K562 (cell line): ENCODE results near the gene ITPR3.

Source experiments
- CEBPB ChIP-seq: fragments of 450-650 bp; IDR thresholded peaks from 2 replicates; pipeline ENCODE4 v1.6.1; 2016; ENCODE audit warnings: missing genetic modification characterization, missing compliant biosample characterization
- CTCF ChIP-seq, 3 experiments: IDR thresholded peaks in 2 of 3; conservative IDR thresholded peaks in 1 of 3; 2 replicates each; pipeline ENCODE4 v1.5.1; 2011 to 2012; ENCODE audit warnings: low read length in 3 of 3, mild to moderate bottlenecking in 3 of 3, control low read depth in 2 of 3, improper control_type of control experiment in 1 of 3, inconsistent platforms in 1 of 3, low read depth in 1 of 3, mixed read lengths in 1 of 3, moderate library complexity in 1 of 3; ENCODE audit not compliant: insufficient read depth in 2 of 3
- ELF4 ChIP-seq: fragments of 450-650 bp; formaldehyde crosslinking; IDR thresholded peaks from 2 replicates; pipeline ENCODE4 v1.4.0; 2022; ENCODE audit warnings: missing genetic modification characterization
- HMG20B ChIP-seq: fragments of 250-450 bp; sonication (Bioruptor Pico); IDR thresholded peaks from 2 replicates; pipeline ENCODE4 v1.5.0; 2021; ENCODE audit warnings: mild to moderate bottlenecking
- JUND ChIP-seq, 2 experiments: IDR thresholded peaks; 2 replicates in 1 of 2; 3 replicates in 1 of 2; pipeline ENCODE4 v1.6.1; 2011; ENCODE audit warnings: borderline replicate concordance in 2 of 2, low read depth in 2 of 2, low read length in 2 of 2, improper control_type of control experiment in 1 of 2, missing biosample characterization in 1 of 2, missing genetic modification characterization in 1 of 2, missing genetic modification reagents in 1 of 2
- KAT2B ChIP-seq: IDR thresholded peaks from one replicate; pipeline ENCODE4 v1.6.1; 2012; ENCODE audit warnings: low read depth, mild to moderate bottlenecking, control low read depth, inconsistent platforms, low read length, moderate library complexity
- KDM1A ChIP-seq, 2 experiments: fragments of 450-650 bp; IDR thresholded peaks; 2 replicates each; pipeline ENCODE4 v1.6.1; 2016; ENCODE audit warnings: mild to moderate bottlenecking in 2 of 2
- NR2F6 ChIP-seq: fragments of 450-650 bp; formaldehyde crosslinking; IDR thresholded peaks from 2 replicates; pipeline ENCODE4 v1.4.0; 2020; ENCODE audit warnings: mild to moderate bottlenecking
- PHB2 ChIP-seq: fragments of 450-650 bp; IDR thresholded peaks from 2 replicates; pipeline ENCODE4 v1.6.1; 2017; ENCODE audit warnings: low read depth
- PHF8 ChIP-seq: fragments of 200-600 bp; sonication (generic); IDR thresholded peaks from 2 replicates; pipeline ENCODE4 v1.6.1; 2012; ENCODE audit warnings: mixed run types, mild to moderate bottlenecking, inconsistent platforms, low read length, moderate library complexity, borderline replicate concordance
- POLR2AphosphoS5 ChIP-seq: IDR thresholded peaks from 2 replicates; pipeline ENCODE4 v1.6.1; 2011; ENCODE audit warnings: mild to moderate bottlenecking, low read depth, low read length, moderate library complexity; ENCODE audit not compliant: control insufficient read depth, insufficient read depth
- RAD21 ChIP-seq, 2 experiments: fragments of 250-450 bp in 1 of 2; fragments of 450-650 bp in 1 of 2; sonication (Bioruptor Pico) in 1 of 2; formaldehyde crosslinking in 1 of 2; IDR thresholded peaks in 1 of 2; conservative IDR thresholded peaks in 1 of 2; 2 replicates each; pipeline versions ENCODE4 v1.4.0 to v1.8.0; 2020 to 2022; ENCODE audit warnings: mild to moderate bottlenecking in 2 of 2, moderate library complexity in 1 of 2
- REST ChIP-seq, 2 experiments: fragments of 450-650 bp; formaldehyde crosslinking in 1 of 2; IDR thresholded peaks; 2 replicates each; pipeline versions ENCODE4 v1.4.0 to v1.6.1; 2014 to 2020; ENCODE audit warnings: mild to moderate bottlenecking in 2 of 2, borderline replicate concordance in 1 of 2, low read depth in 1 of 2
- ZNF274 ChIP-seq: IDR thresholded peaks from 2 replicates; pipeline ENCODE4 v1.6.1; 2011; ENCODE audit warnings: low read depth, mild to moderate bottlenecking, low read length, moderate library complexity, borderline replicate concordance

- TF ChIP-seq POLR2AphosphoS5 = no peak
- no peak for TF ChIP-seq KDM1A (IDR thresholded peaks at IDR 0.05)
- TF ChIP-seq RAD21 (CRISPR knock-in tag; conservative IDR thresholded peaks at IDR 0.05 in 1 of 2, IDR thresholded peaks at IDR 0.05 in 1 of 2) = no peak
- TF ChIP-seq HMG20B = no peak
- no peak for TF ChIP-seq PHB2
- TF ChIP-seq CTCF (IDR thresholded peaks at IDR 0.05 in 2 of 3, conservative IDR thresholded peaks at IDR 0.05 in 1 of 3; ENCODE audit: insufficient read depth in 2 of 3, low read depth in 1 of 3, low read length in 3 of 3) = no peak
- no peak for TF ChIP-seq PHF8
- TF ChIP-seq NR2F6 = no peak
- TF ChIP-seq REST (IDR thresholded peaks at IDR 0.05; ENCODE audit: borderline replicate concordance) = no peak
- TF ChIP-seq REST (CRISPR knock-in tag; IDR thresholded peaks at IDR 0.05; ENCODE audit: low read depth) = no peak
- TF ChIP-seq KAT2B = no peak
- no peak for TF ChIP-seq CEBPB (tag)
- TF ChIP-seq ZNF274 = no peak
- no peak for TF ChIP-seq JUND (IDR thresholded peaks at IDR 0.05; ENCODE audit: borderline replicate concordance, low read depth, low read length)
- no peak for TF ChIP-seq JUND (tag; IDR thresholded peaks at IDR 0.05; ENCODE audit: borderline replicate concordance, low read depth, low read length)
- TF ChIP-seq ELF4 = no peak
Measured at GRCh38 chr6:33652002-33652401, 30.9 kb downstream of the ITPR3 start.
